ENCODE results near the gene ZNF79. TPM values are rescaled to one million over a fixed set of nuclear protein-coding genes. Genes with fewer than 3 reads are reported as not detected.

Gene ZNF79
- total RNA-seq, 2 experiments from 2014 or later: 7.6 TPM

DNA sequence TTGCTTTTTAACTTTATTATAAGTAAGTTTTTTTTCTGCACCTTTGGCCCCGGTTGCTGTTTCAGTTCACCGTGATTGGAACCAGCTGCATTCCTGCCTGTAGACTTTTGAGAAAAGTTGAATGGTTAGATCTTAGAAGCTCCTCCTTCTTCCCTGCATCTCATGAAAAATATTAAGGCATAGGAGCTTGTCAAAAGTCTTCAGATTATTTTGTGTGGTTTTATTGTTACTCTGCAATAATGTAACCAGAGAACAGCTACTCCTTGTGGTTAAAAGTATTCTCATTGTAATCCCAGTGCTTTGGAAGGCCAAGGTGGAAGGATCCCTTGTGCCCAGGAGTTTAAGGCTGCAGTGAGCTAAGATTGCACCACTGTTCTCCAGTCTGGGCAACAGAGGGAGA, 30.5 kb upstream of the ZNF79 start:
- no peaks in the 10 kb centered on the region for H3K9me3 Mint-ChIP-seq
- CTCF ChIA-PET: interaction anchor here (1.4 kb wide), 1 partner anchor 179 kb away, joined by 3 read pairs; no protein-coding TSS in a partner anchor
- POLR2A ChIA-PET: interaction anchor here (0.7 kb wide), 1 partner anchor 132 kb away, joined by 5 read pairs; no protein-coding TSS in a partner anchor
- no peak overlapping the region for H3K27ac Mint-ChIP-seq
- peaks cover 61% of the 10 kb centered on the region for H3K27me3 Mint-ChIP-seq
- DNase-seq (no peak), ATAC-seq (no peak)
- H3K4me3 Mint-ChIP-seq: no peak overlapping the region
- H3K36me3 Mint-ChIP-seq (ENCODE audit: low read depth): no peaks in the 10 kb centered on the region
- H3K4me1 Mint-ChIP-seq (ENCODE audit: low read depth): peaks cover 23% of the 10 kb centered on the region
- TF ChIP-seq, protein P1, sequence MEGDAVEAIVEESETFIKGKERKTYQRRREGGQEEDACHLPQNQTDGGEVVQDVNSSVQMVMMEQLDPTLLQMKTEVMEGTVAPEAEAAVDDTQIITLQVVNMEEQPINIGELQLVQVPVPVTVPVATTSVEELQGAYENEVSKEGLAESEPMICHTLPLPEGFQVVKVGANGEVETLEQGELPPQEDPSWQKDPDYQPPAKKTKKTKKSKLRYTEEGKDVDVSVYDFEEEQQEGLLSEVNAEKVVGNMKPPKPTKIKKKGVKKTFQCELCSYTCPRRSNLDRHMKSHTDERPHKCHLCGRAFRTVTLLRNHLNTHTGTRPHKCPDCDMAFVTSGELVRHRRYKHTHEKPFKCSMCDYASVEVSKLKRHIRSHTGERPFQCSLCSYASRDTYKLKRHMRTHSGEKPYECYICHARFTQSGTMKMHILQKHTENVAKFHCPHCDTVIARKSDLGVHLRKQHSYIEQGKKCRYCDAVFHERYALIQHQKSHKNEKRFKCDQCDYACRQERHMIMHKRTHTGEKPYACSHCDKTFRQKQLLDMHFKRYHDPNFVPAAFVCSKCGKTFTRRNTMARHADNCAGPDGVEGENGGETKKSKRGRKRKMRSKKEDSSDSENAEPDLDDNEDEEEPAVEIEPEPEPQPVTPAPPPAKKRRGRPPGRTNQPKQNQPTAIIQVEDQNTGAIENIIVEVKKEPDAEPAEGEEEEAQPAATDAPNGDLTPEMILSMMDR (IDR thresholded peaks at IDR 0.05): no peak
- intact Hi-C loops (cut with micrococcal nuclease): loop anchor here (10.0 kb wide), 1 partner anchor 169 kb away; no protein-coding TSS in a partner anchor

DNA sequence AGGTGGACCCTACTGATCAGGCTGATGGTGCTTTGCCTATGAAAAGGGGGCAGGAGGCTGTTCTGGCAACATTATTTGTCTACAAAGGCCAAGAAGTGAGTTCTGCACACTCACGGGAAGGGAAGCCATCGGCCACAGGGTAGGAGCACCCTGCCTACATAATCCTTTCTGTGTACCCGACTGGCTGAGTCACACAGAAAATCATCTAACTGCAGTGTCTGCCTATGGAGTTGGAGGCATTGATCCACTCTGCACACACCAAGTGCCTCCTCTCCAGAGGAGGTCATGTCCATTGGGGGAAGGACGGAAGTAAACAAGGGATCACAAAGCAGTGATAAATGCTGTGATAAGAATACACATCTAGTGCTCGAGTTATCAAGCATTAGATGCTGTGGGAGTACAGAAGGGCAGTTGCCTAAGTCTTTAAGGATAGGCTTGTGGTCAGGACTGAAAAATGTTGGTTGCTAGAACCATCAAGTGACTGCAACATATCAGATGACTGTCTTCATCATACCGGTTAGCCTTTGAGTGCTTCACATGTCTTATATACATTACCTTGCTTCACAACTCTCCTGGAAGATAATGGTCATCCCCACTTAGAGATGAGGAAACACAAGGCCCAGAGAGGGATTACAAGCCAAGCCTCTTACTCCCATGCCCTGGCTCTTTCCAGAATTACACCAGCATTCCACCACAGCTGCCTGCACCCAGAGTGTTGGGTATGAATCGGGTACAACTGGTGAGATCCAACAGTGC, 28.5 kb upstream of the ZNF79 start:
- peak overlapping the region; percentile 39 for H3K4me3 Mint-ChIP-seq
- ChIA-PET POLR2A (interaction anchor here (1.7 kb wide), 1 partner anchor 55 kb away, joined by 10 read pairs; the partner anchor contains the start of genes LRSAM1 and RPL12), CTCF (interaction anchor here (1.6 kb wide), 1 partner anchor 84 kb away, joined by 10 read pairs; no protein-coding TSS in a partner anchor)
- no peaks in the 10 kb centered on the region for H3K36me3 Mint-ChIP-seq (ENCODE audit: low read depth)
- H3K9me3 Mint-ChIP-seq: no peaks in the 10 kb centered on the region
- no peak for DNase-seq
- H3K27ac Mint-ChIP-seq: no peak overlapping the region
- intact Hi-C loops (cut with micrococcal nuclease): loop anchor here (10.0 kb wide), 1 partner anchor 171 kb away; no protein-coding TSS in a partner anchor
- no peak for ATAC-seq
- TF ChIP-seq, protein P1 (IDR thresholded peaks at IDR 0.05): no peak
- H3K27me3 Mint-ChIP-seq: peaks cover 65% of the 10 kb centered on the region
- peaks cover 6% of the 10 kb centered on the region for H3K4me1 Mint-ChIP-seq (ENCODE audit: low read depth)

DNA sequence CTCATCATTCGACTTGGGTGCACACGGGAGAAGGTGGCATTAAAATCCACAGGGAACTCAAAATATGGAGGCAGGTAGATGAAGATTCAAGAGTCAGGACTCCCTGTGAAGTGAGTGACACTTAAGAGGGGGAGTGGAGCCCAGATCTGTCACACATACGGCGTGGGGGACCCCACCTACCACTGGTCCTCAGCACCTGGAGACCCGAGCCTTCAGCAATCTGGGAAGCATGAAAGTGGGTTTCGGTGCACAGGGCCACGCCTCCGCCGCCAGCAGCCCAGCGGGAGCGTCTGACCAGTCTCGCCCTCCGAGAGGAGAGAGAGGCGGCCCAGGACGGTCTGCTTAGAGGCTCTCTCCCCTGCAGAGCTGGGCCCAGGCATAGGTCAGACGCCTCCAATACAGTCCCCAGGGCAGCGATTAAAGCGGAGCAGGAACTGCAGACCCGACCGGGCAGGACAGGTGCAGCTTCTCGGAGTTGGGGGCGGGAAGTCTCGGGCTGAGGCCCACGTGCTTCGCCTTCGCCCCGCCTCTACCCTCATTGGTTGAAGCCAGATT, 27.9 kb upstream of the ZNF79 start:
- TF ChIP-seq, protein P1 (IDR thresholded peaks at IDR 0.05): no peak
- Mint-ChIP-seq H3K27ac (no peak overlapping the region), H3K9me3 (no peaks in the 10 kb centered on the region), H3K36me3 (ENCODE audit: low read depth) (no peaks in the 10 kb centered on the region), H3K27me3 (peaks cover 63% of the 10 kb centered on the region), H3K4me1 (ENCODE audit: low read depth) (peaks cover 6% of the 10 kb centered on the region), H3K4me3 (peak overlapping the region; percentile 39)
- ATAC-seq: no peak
- intact Hi-C loops (cut with micrococcal nuclease): loop anchor here (10.0 kb wide), 1 partner anchor 172 kb away; no protein-coding TSS in a partner anchor
- CTCF ChIA-PET: interaction anchor here (0.9 to 3.4 kb wide), 6 partner anchors 11 to 182 kb away, joined by 3 to 10 read pairs (median 6); partner anchors contain the start of gene ZNF79
- no peak for DNase-seq
- POLR2A ChIA-PET: interaction anchor here (1.7 kb wide), 1 partner anchor 55 kb away, joined by 10 read pairs; the partner anchor contains the start of genes LRSAM1 and RPL12

DNA sequence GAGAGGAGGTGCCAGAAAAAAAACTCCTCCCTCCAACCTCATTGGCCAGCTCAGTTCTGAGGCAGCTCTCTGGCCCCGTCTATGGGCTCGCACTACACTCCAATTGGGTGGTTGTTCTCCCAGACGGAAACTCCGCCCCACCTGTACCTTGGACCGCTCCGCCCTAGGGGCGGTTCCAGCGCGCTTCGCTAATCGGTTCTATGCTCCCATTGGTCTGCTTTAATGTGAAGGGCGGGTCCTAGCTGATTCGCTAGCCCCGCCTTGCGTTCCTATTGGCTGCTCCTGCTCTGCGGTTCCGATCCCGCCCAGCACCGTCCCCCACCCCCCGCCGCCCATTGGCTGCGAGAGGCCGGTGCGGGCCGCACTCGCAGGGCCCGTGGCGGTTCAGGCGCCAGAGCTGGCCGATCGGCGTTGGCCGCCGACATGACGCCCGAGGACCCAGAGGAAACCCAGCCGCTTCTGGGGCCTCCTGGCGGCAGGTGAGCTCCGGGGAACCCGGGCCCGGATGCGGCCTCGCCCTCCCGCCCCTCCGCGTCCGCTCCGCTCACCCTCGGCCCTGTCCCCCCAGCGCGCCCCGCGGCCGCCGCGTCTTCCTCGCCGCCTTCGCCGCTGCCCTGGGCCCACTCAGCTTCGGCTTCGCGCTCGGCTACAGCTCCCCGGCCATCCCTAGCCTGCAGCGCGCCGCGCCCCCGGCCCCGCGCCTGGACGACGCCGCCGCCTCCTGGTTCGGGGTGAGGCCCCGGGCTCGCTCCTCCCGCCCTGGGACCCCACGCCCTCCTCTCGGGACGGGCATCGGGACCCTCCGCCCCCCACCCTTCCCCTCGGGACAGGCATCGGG, 27.2 kb upstream of the ZNF79 start, which contains the start of gene SLC2A8:
Gene SLC2A8 (plus strand): TSS at position 362 of the 838 bp plus-strand sequence. CDS start 62 bp downstream, at position 424.
- intact Hi-C loops (cut with micrococcal nuclease): loop anchor here (10.0 kb wide), 1 partner anchor 172 kb away; no protein-coding TSS in a partner anchor
- peaks cover 6% of the 10 kb centered on the region for H3K4me1 Mint-ChIP-seq (ENCODE audit: low read depth)
- no peaks in the 10 kb centered on the region for H3K9me3 Mint-ChIP-seq
- ChIA-PET POLR2A (interaction anchor here (0.8 to 1.7 kb wide), 3 partner anchors 9 to 54 kb away, joined by 3 to 10 read pairs (median 4); partner anchors contain the start of genes LRSAM1, RPL12 and ZNF79), CTCF (interaction anchor here (0.6 to 3.4 kb wide), 7 partner anchors 11 to 182 kb away, joined by 3 to 10 read pairs (median 5); partner anchors contain the start of gene ZNF79)
- peak within 1 kb of the TSS; percentile 51 for H3K4me3 Mint-ChIP-seq
- peak; percentile 93 for DNase-seq
- no peaks in the 10 kb centered on the region for H3K36me3 Mint-ChIP-seq (ENCODE audit: low read depth)
- peaks cover 62% of the 10 kb centered on the region for H3K27me3 Mint-ChIP-seq
- TF ChIP-seq, protein P1 (IDR thresholded peaks at IDR 0.05): no peak
- no peak within 1 kb of the TSS for H3K27ac Mint-ChIP-seq
- peak; percentile 96 for ATAC-seq

Measured in activated CD8-positive, alpha-beta T cell treated with anti-CD3 and anti-CD28 coated beads for 36 hours (primary cell).